Muscle layer of colon (tissue), 2 donors: Measurements from ENCODE around the gene ID1.

Experiments
- H3K27ac ChIP-seq: one replicate; pipeline ENCODE4 v1.7.0; 2013; ENCODE audit warnings: low read depth, mild to moderate bottlenecking, low read length, moderate library complexity
- H3K27me3 ChIP-seq, 2 donors: one replicate each; pipeline ENCODE4 v1.7.0; 2013; ENCODE audit warnings: low read length in 2 of 2, mild to moderate bottlenecking in 2 of 2; ENCODE audit not compliant: insufficient read depth in 2 of 2, control insufficient read depth in 1 of 2
- H3K36me3 ChIP-seq: one replicate; pipeline ENCODE4 v1.7.0; 2013; ENCODE audit warnings: mild to moderate bottlenecking, low read length; ENCODE audit not compliant: insufficient read depth
- H3K4me1 ChIP-seq: one replicate; pipeline ENCODE4 v1.7.0; 2013; ENCODE audit warnings: mild to moderate bottlenecking, low read length; ENCODE audit not compliant: insufficient read depth
- H3K4me3 ChIP-seq, 2 donors: one replicate each; pipeline ENCODE4 v1.7.0; 2013; ENCODE audit warnings: low read length in 2 of 2, low read depth in 1 of 2, mild to moderate bottlenecking in 1 of 2, moderate library complexity in 1 of 2
- H3K9ac ChIP-seq: one replicate; pipeline ENCODE4 v1.7.0; 2013; ENCODE audit warnings: low read length
- H3K9me3 ChIP-seq: one replicate; pipeline ENCODE4 v1.7.0; 2013; ENCODE audit warnings: mild to moderate bottlenecking, low read length
- donor health status: abdominal sarcoma.
- donor health status: Adenocarcinoma of cecum.

Gene ID1

DNA sequence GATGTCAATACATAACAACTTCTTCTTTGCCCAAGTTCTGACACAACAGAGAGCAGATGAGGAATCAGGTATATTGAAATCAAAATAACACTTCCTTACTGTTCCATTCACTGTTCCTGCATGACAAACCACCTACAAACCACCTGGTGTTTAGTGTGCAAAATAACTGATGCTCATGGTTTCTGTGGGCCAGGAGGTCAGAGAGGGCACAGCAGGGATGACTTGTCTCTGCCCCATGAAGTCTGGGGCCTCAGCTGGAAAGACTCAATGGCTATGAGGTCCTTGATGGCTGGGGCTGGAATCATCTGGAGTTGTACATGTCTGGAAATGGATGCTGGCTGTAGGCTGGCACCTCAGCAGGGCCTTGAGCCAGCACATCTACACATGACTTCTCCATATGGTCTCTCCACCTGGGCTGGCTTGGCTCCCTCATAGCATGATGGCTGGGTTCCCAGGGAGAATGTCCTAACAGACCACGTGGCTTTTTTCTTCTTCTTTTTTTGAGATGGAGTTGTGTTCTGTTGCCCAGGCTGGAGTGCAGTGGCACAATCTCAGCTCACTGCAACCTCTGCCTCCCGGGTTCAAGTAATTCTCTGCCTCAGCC is 25.2 kb downstream of the ID1 start:
- Histone ChIP-seq H3K27me3 (no peaks in the 10 kb centered on the region), H3K9me3 (no peaks in the 10 kb centered on the region), H3K9ac (no peak overlapping the region), H3K4me3 (no peak overlapping the region), H3K27ac (no peak overlapping the region), H3K36me3 (no peaks in the 10 kb centered on the region), H3K4me1 (no peaks in the 10 kb centered on the region)

DNA sequence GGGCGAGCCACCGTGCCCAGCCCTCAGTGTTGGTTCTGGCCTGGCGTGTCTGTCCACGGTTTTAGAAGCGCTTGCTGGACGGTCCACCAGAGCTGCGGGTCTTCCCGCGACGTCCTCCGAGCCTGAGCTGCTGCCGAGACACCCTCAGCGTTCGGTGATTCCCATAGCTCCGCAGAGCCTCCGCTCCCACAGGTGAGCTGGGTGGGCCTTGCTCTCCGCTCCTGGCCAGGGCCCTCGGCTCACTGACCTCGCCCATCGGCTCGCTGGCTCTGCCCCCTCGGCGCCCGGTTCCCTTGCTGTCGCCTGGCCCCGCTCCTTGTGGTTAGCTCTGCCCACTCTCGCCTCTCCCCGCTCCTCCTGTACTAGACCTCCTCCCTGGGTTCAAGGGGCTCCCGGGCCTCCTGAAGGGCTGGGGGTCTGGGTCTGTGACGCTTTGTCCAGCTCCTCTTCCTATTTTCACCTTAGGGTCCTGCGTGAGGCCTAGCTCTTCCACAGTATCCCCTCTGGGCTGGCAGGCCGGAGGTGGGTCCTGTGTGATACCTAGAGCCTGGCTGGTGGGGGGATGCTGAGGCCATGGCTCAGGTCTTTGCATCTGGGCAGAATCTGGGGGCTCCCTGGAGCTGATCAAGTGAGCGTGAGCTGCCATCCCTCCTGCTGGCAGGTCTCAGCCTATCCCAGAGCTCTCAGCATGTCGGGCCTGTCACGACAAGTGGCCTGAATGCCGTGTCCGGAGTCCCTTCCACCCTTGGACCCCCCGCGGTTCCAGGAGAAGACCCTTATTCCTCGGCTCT is 27.7 kb downstream of the ID1 start:
- Histone ChIP-seq H3K9ac (no peak overlapping the region), H3K4me1 (no peaks in the 10 kb centered on the region), H3K27ac (no peak overlapping the region), H3K36me3 (no peaks in the 10 kb centered on the region), H3K4me3 (no peak overlapping the region), H3K27me3 (peaks cover 0 to 5% of the 10 kb centered on the region in 2 donors), H3K9me3 (no peaks in the 10 kb centered on the region)

DNA sequence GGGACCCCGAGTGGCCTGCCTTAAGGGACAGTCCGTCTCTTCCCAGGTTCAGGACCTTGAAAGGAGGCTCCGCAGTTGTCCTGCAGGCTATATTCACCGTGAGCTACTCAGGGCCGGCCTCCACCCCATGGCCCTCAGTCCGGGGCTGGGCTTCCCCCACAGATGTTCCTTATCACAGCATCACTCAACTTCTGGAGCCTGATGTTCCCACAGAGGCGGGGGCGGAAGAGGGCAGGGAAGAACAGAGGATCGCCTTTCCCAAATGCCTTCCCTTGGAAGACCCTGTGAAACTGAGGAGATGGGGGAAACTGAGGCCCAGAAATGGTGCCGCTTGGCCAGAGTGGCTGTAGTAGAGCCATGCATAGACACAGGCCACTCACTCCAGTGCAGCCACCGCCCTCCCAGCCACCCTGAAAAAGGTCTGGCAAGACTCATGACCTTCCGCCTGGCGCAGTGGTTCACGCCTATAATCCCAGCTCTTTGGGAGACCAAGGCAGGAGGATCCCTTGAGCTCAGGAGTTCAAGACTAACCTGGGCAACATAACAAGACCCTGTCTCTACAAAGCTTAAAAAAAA is 28.3 kb downstream of the ID1 start:
- no peak overlapping the region for H3K27ac ChIP-seq
- no peaks in the 10 kb centered on the region for H3K36me3 ChIP-seq
- H3K9ac ChIP-seq: no peak overlapping the region
- peaks cover 0 to 9% of the 10 kb centered on the region in 2 donors for H3K27me3 ChIP-seq
- H3K4me3 ChIP-seq: no peak overlapping the region
- H3K9me3 ChIP-seq: no peaks in the 10 kb centered on the region
- no peaks in the 10 kb centered on the region for H3K4me1 ChIP-seq

DNA sequence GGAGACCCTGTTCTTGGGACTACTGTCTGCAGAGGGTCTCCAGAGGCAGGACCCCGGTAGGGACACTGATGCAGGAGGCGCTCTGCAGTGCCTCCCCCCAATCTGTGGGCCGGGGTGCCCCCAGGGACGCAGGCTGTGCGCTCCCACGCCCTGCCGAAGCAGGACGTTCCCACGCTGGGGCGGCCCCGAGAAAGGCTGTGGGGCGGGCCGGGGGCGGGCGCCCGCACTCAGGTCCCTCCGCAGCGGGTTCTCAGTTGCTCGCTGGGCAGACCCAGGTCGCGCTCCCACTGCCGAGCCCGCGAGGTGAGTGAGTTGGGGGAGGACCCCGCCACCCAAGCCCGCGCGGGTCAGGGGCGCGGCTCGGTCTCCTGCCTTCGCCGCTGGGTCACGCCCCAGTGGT is 32.6 kb downstream of the ID1 start, which contains the start of gene COX4I2:
Gene COX4I2 (plus strand): TSS at position 253 of the 400 bp plus-strand sequence. CDS start 1,106 bp downstream, outside the sequence.
- no peaks in the 10 kb centered on the region for H3K4me1 ChIP-seq
- H3K9ac ChIP-seq: no peak within 1 kb of the TSS
- no peak within 1 kb of the TSS for H3K27ac ChIP-seq
- H3K4me3 ChIP-seq: no peak within 1 kb of the TSS
- H3K36me3 ChIP-seq: no peaks in the 10 kb centered on the region
- no peaks in the 10 kb centered on the region for H3K9me3 ChIP-seq
- H3K27me3 ChIP-seq: peaks cover 0 to 14% of the 10 kb centered on the region in 2 donors

DNA sequence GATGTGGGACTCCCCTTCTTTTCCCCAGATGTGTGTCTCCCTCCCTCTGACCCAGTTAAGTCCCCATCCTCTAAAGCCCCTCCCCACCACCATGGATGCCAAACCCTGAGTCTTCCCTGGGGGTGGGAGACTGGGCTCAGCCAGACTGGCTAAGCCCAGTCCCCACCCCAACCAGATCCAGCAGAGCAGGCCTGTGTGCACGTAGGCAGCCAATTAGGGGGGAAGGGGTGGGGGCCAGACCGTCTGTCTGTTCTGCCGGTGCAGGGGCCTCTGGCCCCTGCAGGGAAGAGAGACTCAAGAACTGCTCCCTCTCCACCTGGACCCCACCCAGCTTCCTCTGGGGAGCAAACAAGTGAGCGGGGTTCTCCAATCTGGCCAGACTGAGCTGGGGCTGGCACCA is 33.2 kb downstream of the ID1 start:
- no peaks in the 10 kb centered on the region for H3K4me1 ChIP-seq
- H3K4me3 ChIP-seq: no peak overlapping the region
- H3K9ac ChIP-seq: no peak overlapping the region
- no peaks in the 10 kb centered on the region for H3K9me3 ChIP-seq
- peaks cover 0 to 14% of the 10 kb centered on the region in 2 donors for H3K27me3 ChIP-seq
- H3K27ac ChIP-seq: no peak overlapping the region
- no peaks in the 10 kb centered on the region for H3K36me3 ChIP-seq

DNA sequence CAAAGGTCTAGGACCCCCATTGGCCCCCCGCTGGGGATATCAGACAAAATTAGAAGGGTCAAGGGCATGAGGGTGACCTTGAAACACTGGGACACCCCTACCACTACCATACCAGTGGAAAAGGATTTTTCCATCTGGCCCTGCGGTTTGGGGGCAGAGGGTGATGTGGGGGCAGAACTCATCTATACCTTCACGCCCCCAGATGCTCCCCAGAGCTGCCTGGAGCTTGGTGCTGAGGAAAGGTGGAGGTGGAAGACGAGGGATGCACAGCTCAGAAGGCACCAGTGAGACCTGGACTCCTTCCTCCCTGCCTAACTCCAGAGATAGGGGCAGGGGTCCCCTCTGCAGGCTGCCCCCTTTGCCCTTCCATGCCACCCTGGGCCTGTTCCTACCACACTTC is 33.7 kb downstream of the ID1 start:
- Histone ChIP-seq H3K4me1 (no peaks in the 10 kb centered on the region), H3K9ac (no peak overlapping the region), H3K9me3 (no peaks in the 10 kb centered on the region), H3K36me3 (no peaks in the 10 kb centered on the region), H3K27me3 (peaks cover 0 to 14% of the 10 kb centered on the region in 2 donors), H3K27ac (no peak overlapping the region), H3K4me3 (no peak overlapping the region)

DNA sequence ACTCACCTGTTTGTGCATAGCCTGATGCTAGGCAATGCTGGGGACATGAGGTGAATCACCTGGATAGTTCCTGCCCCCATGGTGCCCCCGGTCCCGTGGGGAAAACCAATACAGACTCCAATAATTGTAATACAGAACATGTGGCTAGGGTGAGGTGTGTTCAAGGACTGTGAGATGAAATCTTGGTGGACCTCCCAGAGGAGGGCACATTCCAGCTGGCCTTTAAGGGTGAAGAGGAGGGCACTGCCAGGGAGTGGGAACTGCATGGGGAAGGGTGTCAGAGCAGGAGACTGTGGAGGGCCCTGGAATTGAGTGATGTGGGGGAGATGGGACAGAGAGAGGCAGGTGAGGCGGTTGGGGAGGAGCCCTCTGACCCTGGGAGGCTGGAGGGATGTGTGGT is 35.2 kb downstream of the ID1 start:
- H3K4me1 ChIP-seq: no peaks in the 10 kb centered on the region
- no peak overlapping the region for H3K27ac ChIP-seq
- no peak overlapping the region for H3K4me3 ChIP-seq
- peaks cover 0 to 14% of the 10 kb centered on the region in 2 donors for H3K27me3 ChIP-seq
- H3K36me3 ChIP-seq: no peaks in the 10 kb centered on the region
- no peak overlapping the region for H3K9ac ChIP-seq
- no peaks in the 10 kb centered on the region for H3K9me3 ChIP-seq

DNA sequence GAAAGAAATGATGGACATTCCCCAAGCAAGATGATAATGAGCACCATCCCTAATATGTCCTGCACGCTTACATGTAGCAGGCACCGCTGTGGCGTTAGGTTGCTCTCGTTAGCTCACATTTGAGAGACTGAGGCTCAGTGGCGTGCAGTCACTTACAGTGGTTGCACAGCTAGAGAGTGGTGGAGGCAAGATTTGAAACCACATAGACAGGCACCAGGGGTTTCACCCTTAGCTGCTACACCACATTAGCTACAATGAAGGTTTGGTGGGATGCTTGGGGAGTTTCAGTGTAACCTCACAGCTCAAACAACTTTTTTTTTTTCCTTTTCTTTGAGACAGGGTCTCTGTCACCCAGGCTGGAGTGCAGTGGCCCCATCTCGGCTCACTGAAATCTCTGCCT is 36.3 kb downstream of the ID1 start:
- Histone ChIP-seq H3K9ac (no peak overlapping the region), H3K27me3 (peaks cover 0 to 14% of the 10 kb centered on the region in 2 donors), H3K9me3 (no peaks in the 10 kb centered on the region), H3K36me3 (no peaks in the 10 kb centered on the region), H3K4me1 (no peaks in the 10 kb centered on the region), H3K27ac (no peak overlapping the region), H3K4me3 (no peak overlapping the region)

DNA sequence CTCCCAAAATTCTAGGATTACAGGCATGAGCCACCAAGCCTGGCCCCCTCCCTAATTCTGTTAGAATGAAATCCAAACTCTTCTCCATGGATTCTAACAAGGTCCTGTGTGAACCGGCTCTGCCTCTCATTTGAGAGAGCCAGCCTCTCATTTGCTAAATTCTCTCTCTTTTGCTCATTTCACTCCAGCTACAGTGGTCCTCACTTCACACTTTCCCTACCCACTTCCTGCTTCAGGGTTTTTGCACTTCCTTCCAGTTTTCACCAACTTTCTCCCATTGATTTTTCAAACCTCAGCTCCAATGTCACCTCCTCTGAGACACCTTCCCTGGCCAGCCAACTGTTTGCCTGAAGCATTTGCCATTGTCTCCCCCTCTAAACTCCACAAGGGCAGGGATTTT is 37.7 kb downstream of the ID1 start:
- Histone ChIP-seq H3K9ac (no peak overlapping the region), H3K4me1 (no peaks in the 10 kb centered on the region), H3K27me3 (peaks cover 0 to 9% of the 10 kb centered on the region in 2 donors), H3K4me3 (no peak overlapping the region), H3K27ac (no peak overlapping the region), H3K9me3 (no peaks in the 10 kb centered on the region), H3K36me3 (no peaks in the 10 kb centered on the region)

DNA sequence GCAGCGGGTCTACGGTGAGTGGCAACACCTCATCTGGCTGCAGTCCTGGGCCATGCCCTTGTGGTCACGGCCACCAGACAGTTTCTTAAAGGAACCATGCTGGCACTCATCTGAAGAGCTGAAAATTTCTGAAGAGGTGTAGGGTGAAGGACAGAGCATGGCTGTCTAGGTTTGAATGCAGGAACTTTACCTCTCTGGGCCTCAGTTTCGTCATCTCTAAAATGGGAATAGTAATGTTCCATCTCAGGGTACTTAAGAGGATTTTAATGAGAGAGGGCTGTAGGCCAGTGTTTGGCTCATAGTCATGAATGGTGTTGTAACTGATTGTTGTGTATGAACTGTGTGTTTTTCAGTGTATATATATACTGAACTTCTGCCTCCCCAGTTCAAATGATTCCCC is 38.4 kb downstream of the ID1 start:
- Histone ChIP-seq H3K27ac (no peak overlapping the region), H3K4me3 (no peak overlapping the region), H3K27me3 (peaks cover 0 to 5% of the 10 kb centered on the region in 2 donors), H3K9ac (no peak overlapping the region), H3K9me3 (no peaks in the 10 kb centered on the region), H3K36me3 (no peaks in the 10 kb centered on the region), H3K4me1 (no peaks in the 10 kb centered on the region)

DNA sequence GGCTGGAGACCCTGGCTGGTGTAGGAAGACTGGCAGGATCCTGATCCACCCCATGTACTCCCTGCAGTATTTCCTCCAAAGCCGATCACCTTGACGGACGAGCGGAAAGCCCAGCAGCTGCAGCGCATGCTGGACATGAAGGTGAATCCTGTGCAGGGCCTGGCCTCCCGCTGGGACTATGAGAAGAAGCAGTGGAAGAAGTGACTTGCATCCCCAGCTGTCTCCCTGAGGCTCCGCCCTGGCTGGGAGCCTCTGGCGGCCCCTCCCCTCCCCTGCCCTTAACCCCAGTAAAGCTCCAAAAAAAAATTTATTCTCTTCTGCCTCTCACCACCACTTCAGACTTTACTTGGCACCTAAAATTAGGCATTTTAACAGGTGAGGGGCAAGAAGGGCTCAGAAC is 39.6 kb downstream of the ID1 start:
- no peaks in the 10 kb centered on the region for H3K9me3 ChIP-seq
- no peak overlapping the region for H3K9ac ChIP-seq
- no peak overlapping the region for H3K27ac ChIP-seq
- no peaks in the 10 kb centered on the region for H3K4me1 ChIP-seq
- no peaks in the 10 kb centered on the region for H3K27me3 ChIP-seq
- H3K36me3 ChIP-seq: no peaks in the 10 kb centered on the region
- no peak overlapping the region for H3K4me3 ChIP-seq
